Stimulated activated CD8-positive, alpha-beta memory T cell treated with anti-CD3 and anti-CD28 coated beads, Interleukin-2, amount 100 ng/mL, for 48 hours (primary cell): ENCODE results near the gene OPHN1.
"Not testable (repeated sequence)": the region's sequence is repeated elsewhere in the genome, so short reads cannot be mapped to it uniquely, and the experiment has no call there.

ENCODE experiments used
- DNase-seq, 2 donors: peaks; one replicate each; pipeline ENCODE4 v3.0.0-alpha.2; 2020; ENCODE audit warnings: low read depth in 2 of 2

The OPHN1 gene

GRCh38 chrX:68163441-68163840 lies 269.9 kb downstream of the OPHN1 start:
- DNase-seq, result no peak

GRCh38 chrX:68147848-68148247 lies 285.4 kb downstream of the OPHN1 start:
- DNase-seq, result no peak

GRCh38 chrX:68146054-68146453 lies 287.2 kb downstream of the OPHN1 start:
- no peak for DNase-seq

GRCh38 chrX:68139791-68140190 lies 293.5 kb downstream of the OPHN1 start:
- no peak for DNase-seq

- no peak for DNase-seq
These were observed 300.1 kb downstream of the OPHN1 start for GRCh38 chrX:68133181-68133580.

- no peak for DNase-seq
These were observed 300.5 kb downstream of the OPHN1 start for GRCh38 chrX:68132749-68133148.

- no peak for DNase-seq
These were observed 311.5 kb downstream of the OPHN1 start for GRCh38 chrX:68121835-68122234.

GRCh38 chrX:68121371-68121770 lies 311.9 kb downstream of the OPHN1 start:
- DNase-seq, result no peak

GRCh38 chrX:68115371-68115770 lies 317.9 kb downstream of the OPHN1 start:
- no peak for DNase-seq

- no peak for DNase-seq
These were observed 318.6 kb downstream of the OPHN1 start for GRCh38 chrX:68114573-68115129.

GRCh38 chrX:68113837-68114572 lies 319.3 kb downstream of the OPHN1 start:
- DNase-seq, result no peak

GRCh38 chrX:68112321-68112720 lies 321.0 kb downstream of the OPHN1 start:
- DNase-seq, result no peak

GRCh38 chrX:68109162-68109561 lies 324.1 kb downstream of the OPHN1 start:
- no peak for DNase-seq

GRCh38 chrX:68098431-68098830 lies 334.9 kb downstream of the OPHN1 start:
- DNase-seq, result no peak

GRCh38 chrX:68090266-68090665 lies 343.0 kb downstream of the OPHN1 start:
- DNase-seq, result no peak

- DNase-seq, result no peak
These were observed 345.8 kb downstream of the OPHN1 start for GRCh38 chrX:68087526-68087925.

- DNase-seq, result no peak
These were observed 346.6 kb downstream of the OPHN1 start for GRCh38 chrX:68086709-68087108.

- DNase-seq, result no peak
These were observed 348.5 kb downstream of the OPHN1 start for GRCh38 chrX:68084765-68085164.

GRCh38 chrX:68083510-68083909 lies 349.8 kb downstream of the OPHN1 start:
- no peak for DNase-seq

- no peak for DNase-seq
These were observed 353.3 kb downstream of the OPHN1 start for GRCh38 chrX:68079961-68080360.

GRCh38 chrX:68078801-68079200 lies 354.5 kb downstream of the OPHN1 start:
- DNase-seq, result not testable (repeated sequence)

- no peak for DNase-seq
These were observed 355.9 kb downstream of the OPHN1 start for GRCh38 chrX:68077378-68077777.

GRCh38 chrX:68072041-68072440 lies 361.3 kb downstream of the OPHN1 start:
- no peak for DNase-seq

- not testable (repeated sequence) for DNase-seq
These were observed 363.2 kb downstream of the OPHN1 start for GRCh38 chrX:68070119-68070518.
